BE2C (cell line): ENCODE results near the gene RACGAP1.
A peak's percentile ranks its signal among the peaks of the same experiment; 100 is the strongest.
"Not testable (repeated sequence)": the region's sequence is repeated elsewhere in the genome, so short reads cannot be mapped to it uniquely, and the experiment has no call there.

Experiments
- DNase-seq: peaks from one replicate; pipeline ENCODE4 v3.0.0-alpha.2; 2020
- H3K27me3 ChIP-seq: fragments of 250-450 bp; sonication (Bioruptor Pico); 2 replicates; pipeline ENCODE4 v1.5.1; 2020; ENCODE audit warnings: mild to moderate bottlenecking
- H3K36me3 ChIP-seq: fragments of 250-450 bp; sonication (Bioruptor Pico); 2 replicates; pipeline ENCODE4 v1.5.1; 2020; ENCODE audit warnings: mild to moderate bottlenecking
- H3K4me1 ChIP-seq: fragments of 250-450 bp; sonication (Bioruptor Pico); 2 replicates; pipeline ENCODE4 v1.5.1; 2020
- H3K4me3 ChIP-seq: 2 replicates; pipeline ENCODE4 v1.5.1; 2011; ENCODE audit warnings: low read depth, low read length
- H3K9me3 ChIP-seq: fragments of 250-450 bp; sonication (Bioruptor Pico); 2 replicates; pipeline ENCODE4 v1.5.1; 2020
- CTCF ChIP-seq: IDR thresholded peaks from 2 replicates; pipeline ENCODE4 v1.5.1; 2012; ENCODE audit warnings: mild to moderate bottlenecking, low read depth, low read length

Gene RACGAP1

GRCh38 chr12:49998453-49998852 is 26.8 kb downstream of the RACGAP1 start:
- Histone ChIP-seq H3K4me3 (no peak overlapping the region), H3K36me3 (peaks cover 95% of the 10 kb centered on the region), H3K27me3 (no peaks in the 10 kb centered on the region), H3K9me3 (no peaks in the 10 kb centered on the region), H3K4me1 (no peaks in the 10 kb centered on the region)
- no peak for TF ChIP-seq CTCF
- no peak for DNase-seq

DNA sequence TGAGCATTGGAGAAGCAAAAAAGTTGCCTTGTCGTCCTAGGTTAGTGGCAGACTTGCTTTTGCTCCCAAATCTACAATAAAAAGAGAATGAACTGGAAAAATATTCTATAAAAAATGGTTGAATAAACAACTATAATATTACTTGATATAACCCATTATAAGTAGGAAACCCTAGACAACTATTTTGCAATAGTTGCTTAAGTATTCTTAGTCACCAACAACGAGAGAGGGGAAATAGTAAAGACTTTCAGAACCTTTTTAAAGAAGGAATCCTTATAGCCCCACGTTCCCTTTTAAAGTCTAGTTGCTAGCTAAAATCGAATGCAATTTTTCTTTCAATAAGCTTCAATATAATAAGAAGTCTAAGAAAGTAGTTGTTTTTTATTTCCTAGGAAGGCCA is 35.0 kb downstream of the RACGAP1 start:
- no peak for TF ChIP-seq CTCF
- H3K4me3 ChIP-seq: no peak overlapping the region
- no peaks in the 10 kb centered on the region for H3K9me3 ChIP-seq
- no peaks in the 10 kb centered on the region for H3K27me3 ChIP-seq
- peaks cover 36% of the 10 kb centered on the region for H3K4me1 ChIP-seq
- H3K36me3 ChIP-seq: peaks cover 81% of the 10 kb centered on the region
- DNase-seq: no peak

DNA sequence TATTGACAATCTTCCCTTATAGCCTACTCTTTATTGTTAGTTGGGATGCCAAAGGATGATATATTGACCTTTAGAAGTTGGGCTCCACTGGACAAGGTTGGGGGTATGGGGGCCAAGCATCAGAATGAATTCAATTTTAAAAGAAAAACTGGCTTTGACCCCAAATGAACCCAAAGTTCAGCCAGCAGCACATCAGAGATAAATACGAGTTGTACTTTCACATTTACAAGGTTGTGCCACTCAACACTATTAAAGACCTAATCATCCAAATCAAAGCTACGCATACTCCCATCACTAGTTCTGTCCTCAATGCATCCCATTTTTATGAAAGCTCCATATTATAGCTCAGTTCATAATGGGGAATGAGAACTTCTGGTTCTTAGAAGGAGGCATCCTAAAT is 35.9 kb downstream of the RACGAP1 start:
- H3K27me3 ChIP-seq, H3K4me3 ChIP-seq, DNase-seq, H3K9me3 ChIP-seq: not testable (repeated sequence)
- peaks cover 76% of the 10 kb centered on the region for H3K36me3 ChIP-seq
- peaks cover 45% of the 10 kb centered on the region for H3K4me1 ChIP-seq

DNA sequence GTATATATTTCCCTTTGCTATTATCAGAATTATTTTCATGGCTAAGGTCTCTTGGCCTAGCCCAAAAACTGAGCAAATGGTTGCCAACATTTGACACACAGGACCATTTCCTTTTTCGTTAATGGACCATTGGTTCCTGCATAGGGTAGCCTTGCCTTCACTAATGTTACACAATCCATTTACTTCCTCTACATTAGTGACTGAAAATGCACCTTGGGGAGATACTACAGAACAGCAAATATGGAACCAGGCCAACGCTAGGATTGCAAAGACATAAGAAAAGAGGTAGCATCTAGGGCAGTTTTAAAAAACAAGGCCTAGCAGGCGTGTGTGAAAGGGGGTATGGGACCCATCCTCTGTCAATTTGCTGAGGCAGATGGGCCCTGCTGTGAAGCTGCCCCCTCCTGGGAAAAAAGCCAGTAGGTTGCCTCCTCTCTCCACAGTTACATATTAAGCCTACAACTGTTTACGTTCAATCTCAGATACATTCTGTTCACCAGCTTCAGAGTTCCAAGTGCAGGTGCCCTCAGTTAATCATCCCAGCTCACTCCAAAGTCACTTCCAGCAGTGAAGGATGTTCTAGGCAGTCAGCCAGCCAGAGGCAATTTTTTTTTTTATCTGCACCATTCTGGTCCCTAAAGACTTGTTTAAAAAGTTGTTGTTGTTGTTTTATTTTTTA is 37.5 kb downstream of the RACGAP1 start:
- peak; percentile 32 for TF ChIP-seq CTCF
- Histone ChIP-seq H3K4me3 (no peak overlapping the region), H3K36me3 (peaks cover 60% of the 10 kb centered on the region), H3K4me1 (peaks cover 59% of the 10 kb centered on the region), H3K9me3 (no peaks in the 10 kb centered on the region), H3K27me3 (no peaks in the 10 kb centered on the region)
- peak; percentile 61 for DNase-seq

GRCh38 chr12:49986476-49986875 is 38.8 kb downstream of the RACGAP1 start:
- Histone ChIP-seq H3K36me3 (peaks cover 47% of the 10 kb centered on the region), H3K4me1 (peaks cover 70% of the 10 kb centered on the region)
- DNase-seq, H3K27me3 ChIP-seq, H3K4me3 ChIP-seq, H3K9me3 ChIP-seq: not testable (repeated sequence)

- no peaks in the 10 kb centered on the region for H3K9me3 ChIP-seq
- no peaks in the 10 kb centered on the region for H3K27me3 ChIP-seq
- DNase-seq: no peak
- no peak overlapping the region for H3K4me3 ChIP-seq
- H3K36me3 ChIP-seq: peaks cover 45% of the 10 kb centered on the region
- peaks cover 75% of the 10 kb centered on the region for H3K4me1 ChIP-seq
- no peak for TF ChIP-seq CTCF
Measured at GRCh38 chr12:49985981-49986380, 39.3 kb downstream of the RACGAP1 start.

GRCh38 chr12:49984476-49985359 is 40.6 kb downstream of the RACGAP1 start:
- H3K4me3 ChIP-seq: no peak overlapping the region
- no peak for TF ChIP-seq CTCF
- H3K27me3 ChIP-seq: no peaks in the 10 kb centered on the region
- no peaks in the 10 kb centered on the region for H3K9me3 ChIP-seq
- DNase-seq: peak; percentile 61
- peaks cover 32% of the 10 kb centered on the region for H3K36me3 ChIP-seq
- H3K4me1 ChIP-seq: peaks cover 88% of the 10 kb centered on the region
